Measurements from ENCODE around the gene HECW1. TPM values are rescaled to one million over a fixed set of nuclear protein-coding genes. Genes with fewer than 3 reads are reported as not detected.

HECW1 gene
- total and polyA plus RNA-seq, 2 experiments from 2014 or later = 11.0 to 21.8 TPM

DNA sequence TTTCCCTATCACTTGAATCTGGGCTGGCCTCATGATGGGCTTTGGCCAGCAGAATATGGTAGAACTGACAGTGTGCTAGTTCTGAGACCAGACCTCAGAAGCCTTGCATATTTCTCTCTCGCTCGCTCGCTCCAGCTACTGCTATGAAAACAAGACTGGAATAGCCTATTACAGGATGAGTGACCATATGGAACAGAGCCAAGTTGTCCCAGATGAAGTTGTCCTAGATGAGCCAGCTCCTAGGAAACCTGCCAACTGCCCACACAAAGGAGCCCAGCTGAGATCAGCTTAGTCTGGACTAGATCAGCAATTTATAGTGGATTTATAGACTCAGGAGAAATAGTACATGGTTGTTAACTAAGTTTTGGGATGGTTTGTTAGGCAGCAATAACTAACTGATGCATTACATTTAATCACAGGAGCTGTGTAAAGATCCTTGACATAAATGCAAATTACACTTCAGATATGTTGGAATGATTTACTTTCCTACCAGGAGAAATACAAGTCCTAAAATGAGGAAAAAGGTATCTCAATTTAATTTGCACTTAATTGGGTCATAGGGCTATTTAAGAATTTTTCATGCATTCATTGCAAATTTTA lies 6.8 kb upstream of the HECW1 start:
- H3K4me1 ChIP-seq (ENCODE audit: insufficient read depth) = peaks cover 10% of the 10 kb centered on the region
- Mint-ChIP-seq H3K27ac (no peak overlapping the region; the same call in 1 of the 2 replicates), H3K9me3 (peaks cover 3% of the 10 kb centered on the region; the same call in 1 of the 3 replicates), H3K4me1 (peaks cover 29% of the 10 kb centered on the region), H3K4me3 (no peak overlapping the region), H3K27me3 (ENCODE audit: insufficient read depth, low read depth, poor library complexity) (peaks cover 5% of the 10 kb centered on the region), H3K36me3 (ENCODE audit: low read depth) (peaks cover 3% of the 10 kb centered on the region; the same call in 1 of the 3 replicates)
- no peak overlapping the region for H3K4me3 ChIP-seq
- H3K4me2 ChIP-seq = no peak overlapping the region
- H3K36me3 ChIP-seq (ENCODE audit: insufficient read depth) = no peaks in the 10 kb centered on the region
- DNase-seq (ENCODE audit: low spot score) (no peak), ATAC-seq (no peak)
- H3K9me2 ChIP-seq (ENCODE audit: insufficient read depth) = no peaks in the 10 kb centered on the region
- no peaks in the 10 kb centered on the region for H4K20me1 ChIP-seq (replicated peaks; ENCODE audit: insufficient read depth)
- TF ChIP-seq ETS1 (IDR thresholded peaks at IDR 0.05) = no peak
- no peak for TF ChIP-seq EZH2 (IDR thresholded peaks at IDR 0.05; ENCODE audit: low read depth, unreplicated experiment)
- no peak for TF ChIP-seq CREB1 (CRISPR knock-in tag; IDR thresholded peaks at IDR 0.05; ENCODE audit: low read depth)
- no peak for TF ChIP-seq EZH2phosphoT487 (IDR thresholded peaks at IDR 0.05; ENCODE audit: unreplicated experiment)
- no peak for TF ChIP-seq ZNF331 (CRISPR knock-in tag; IDR thresholded peaks at IDR 0.05; ENCODE audit: low read depth)
- TF ChIP-seq ZNF462 (CRISPR knock-in tag; IDR thresholded peaks at IDR 0.05) = no peak
- no peak for TF ChIP-seq NANOG (IDR thresholded peaks at IDR 0.05; ENCODE audit: borderline replicate concordance)
- no peak for TF ChIP-seq CTCF (conservative IDR thresholded peaks at IDR 0.05; ENCODE audit: low read depth in 2 of 2)
- no peak for TF ChIP-seq POLR2AphosphoS5 (IDR thresholded peaks at IDR 0.05; ENCODE audit: low read depth)
- TF ChIP-seq, protein P1, sequence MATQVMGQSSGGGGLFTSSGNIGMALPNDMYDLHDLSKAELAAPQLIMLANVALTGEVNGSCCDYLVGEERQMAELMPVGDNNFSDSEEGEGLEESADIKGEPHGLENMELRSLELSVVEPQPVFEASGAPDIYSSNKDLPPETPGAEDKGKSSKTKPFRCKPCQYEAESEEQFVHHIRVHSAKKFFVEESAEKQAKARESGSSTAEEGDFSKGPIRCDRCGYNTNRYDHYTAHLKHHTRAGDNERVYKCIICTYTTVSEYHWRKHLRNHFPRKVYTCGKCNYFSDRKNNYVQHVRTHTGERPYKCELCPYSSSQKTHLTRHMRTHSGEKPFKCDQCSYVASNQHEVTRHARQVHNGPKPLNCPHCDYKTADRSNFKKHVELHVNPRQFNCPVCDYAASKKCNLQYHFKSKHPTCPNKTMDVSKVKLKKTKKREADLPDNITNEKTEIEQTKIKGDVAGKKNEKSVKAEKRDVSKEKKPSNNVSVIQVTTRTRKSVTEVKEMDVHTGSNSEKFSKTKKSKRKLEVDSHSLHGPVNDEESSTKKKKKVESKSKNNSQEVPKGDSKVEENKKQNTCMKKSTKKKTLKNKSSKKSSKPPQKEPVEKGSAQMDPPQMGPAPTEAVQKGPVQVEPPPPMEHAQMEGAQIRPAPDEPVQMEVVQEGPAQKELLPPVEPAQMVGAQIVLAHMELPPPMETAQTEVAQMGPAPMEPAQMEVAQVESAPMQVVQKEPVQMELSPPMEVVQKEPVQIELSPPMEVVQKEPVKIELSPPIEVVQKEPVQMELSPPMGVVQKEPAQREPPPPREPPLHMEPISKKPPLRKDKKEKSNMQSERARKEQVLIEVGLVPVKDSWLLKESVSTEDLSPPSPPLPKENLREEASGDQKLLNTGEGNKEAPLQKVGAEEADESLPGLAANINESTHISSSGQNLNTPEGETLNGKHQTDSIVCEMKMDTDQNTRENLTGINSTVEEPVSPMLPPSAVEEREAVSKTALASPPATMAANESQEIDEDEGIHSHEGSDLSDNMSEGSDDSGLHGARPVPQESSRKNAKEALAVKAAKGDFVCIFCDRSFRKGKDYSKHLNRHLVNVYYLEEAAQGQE (IDR thresholded peaks at IDR 0.05; ENCODE audit: unreplicated experiment) = no peak
- TF ChIP-seq JUNB (IDR thresholded peaks at IDR 0.05; ENCODE audit: unreplicated experiment) = no peak
- TF ChIP-seq STAT1 (IDR thresholded peaks at IDR 0.05; ENCODE audit: unreplicated experiment) = no peak
- TF ChIP-seq ZNF114 (CRISPR knock-in tag; IDR thresholded peaks at IDR 0.05) = no peak
- H2AFZ ChIP-seq = no peak overlapping the region
- H3K27ac ChIP-seq (ENCODE audit: low read depth) = no peak overlapping the region
- no peaks in the 10 kb centered on the region; the same call in 1 of the 2 replicates for H3F3A ChIP-seq (replicated peaks; ENCODE audit: low read depth)
- no peaks in the 10 kb centered on the region for H3K27me3 ChIP-seq (ENCODE audit: insufficient read depth)
- no peaks in the 10 kb centered on the region for H3K79me2 ChIP-seq (replicated peaks; ENCODE audit: insufficient read depth)
